ENCODE data around the gene ARID3B. TPM values are rescaled to one million over a fixed set of nuclear protein-coding genes. Genes with fewer than 3 reads are reported as not detected.
"Not testable (repeated sequence)": the region's sequence is repeated elsewhere in the genome, so short reads cannot be mapped to it uniquely, and the experiment has no call there.

The ARID3B gene
- total RNA-seq, 1 donor from 2014 or later, result 3.1 TPM

- DNase-seq (ENCODE audit: low read depth), result no peak
These were observed 80.5 kb downstream of the ARID3B start for GRCh38 chr15:74621546-74621920.

- no peak for DNase-seq (ENCODE audit: low read depth)
These were observed 80.9 kb downstream of the ARID3B start for GRCh38 chr15:74621936-74622335.

DNA sequence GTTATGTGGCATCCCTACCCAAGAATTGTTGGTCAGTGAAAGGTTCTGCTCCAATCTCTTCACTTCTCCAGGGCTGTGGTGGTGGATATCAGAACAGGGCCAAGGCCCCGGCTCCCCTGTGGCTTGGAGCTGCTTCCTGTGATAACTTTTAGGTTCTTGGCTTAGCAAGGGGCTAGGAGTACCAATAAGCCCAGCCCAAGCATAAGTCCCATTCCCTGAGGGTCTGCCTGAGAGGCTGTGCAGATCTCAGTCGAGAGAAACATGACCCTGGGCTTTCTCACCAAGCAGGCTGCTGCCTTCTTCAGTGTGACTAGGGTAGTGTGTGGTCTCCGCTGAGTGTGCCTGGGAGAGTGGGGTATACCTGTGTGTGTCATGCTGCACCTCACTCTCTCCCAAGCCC, 81.7 kb downstream of the ARID3B start:
- no peak for DNase-seq (ENCODE audit: low read depth)

- no peak for DNase-seq (ENCODE audit: low read depth)
These were observed 83.1 kb downstream of the ARID3B start for GRCh38 chr15:74624020-74624602.

DNA sequence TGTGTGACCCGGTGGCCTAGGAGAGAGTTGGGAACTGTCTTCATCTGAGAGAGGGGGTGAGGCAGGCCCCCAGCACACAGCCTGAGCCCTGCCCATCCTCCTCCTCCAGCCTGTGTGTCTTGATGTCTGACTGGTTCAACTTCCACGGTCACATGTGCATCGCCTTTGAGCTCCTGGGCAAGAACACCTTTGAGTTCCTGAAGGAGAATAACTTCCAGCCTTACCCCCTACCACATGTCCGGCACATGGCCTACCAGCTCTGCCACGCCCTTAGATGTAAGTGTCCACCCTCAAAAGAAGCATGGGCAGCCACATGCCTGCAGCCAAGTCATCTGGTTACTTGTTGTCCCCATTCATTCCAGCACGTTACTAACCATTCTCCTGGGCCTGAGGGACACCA, 84.7 kb downstream of the ARID3B start:
- DNase-seq (ENCODE audit: low read depth), result no peak

- DNase-seq (ENCODE audit: low read depth), result no peak
These were observed 85.3 kb downstream of the ARID3B start for GRCh38 chr15:74626336-74626735.

DNA sequence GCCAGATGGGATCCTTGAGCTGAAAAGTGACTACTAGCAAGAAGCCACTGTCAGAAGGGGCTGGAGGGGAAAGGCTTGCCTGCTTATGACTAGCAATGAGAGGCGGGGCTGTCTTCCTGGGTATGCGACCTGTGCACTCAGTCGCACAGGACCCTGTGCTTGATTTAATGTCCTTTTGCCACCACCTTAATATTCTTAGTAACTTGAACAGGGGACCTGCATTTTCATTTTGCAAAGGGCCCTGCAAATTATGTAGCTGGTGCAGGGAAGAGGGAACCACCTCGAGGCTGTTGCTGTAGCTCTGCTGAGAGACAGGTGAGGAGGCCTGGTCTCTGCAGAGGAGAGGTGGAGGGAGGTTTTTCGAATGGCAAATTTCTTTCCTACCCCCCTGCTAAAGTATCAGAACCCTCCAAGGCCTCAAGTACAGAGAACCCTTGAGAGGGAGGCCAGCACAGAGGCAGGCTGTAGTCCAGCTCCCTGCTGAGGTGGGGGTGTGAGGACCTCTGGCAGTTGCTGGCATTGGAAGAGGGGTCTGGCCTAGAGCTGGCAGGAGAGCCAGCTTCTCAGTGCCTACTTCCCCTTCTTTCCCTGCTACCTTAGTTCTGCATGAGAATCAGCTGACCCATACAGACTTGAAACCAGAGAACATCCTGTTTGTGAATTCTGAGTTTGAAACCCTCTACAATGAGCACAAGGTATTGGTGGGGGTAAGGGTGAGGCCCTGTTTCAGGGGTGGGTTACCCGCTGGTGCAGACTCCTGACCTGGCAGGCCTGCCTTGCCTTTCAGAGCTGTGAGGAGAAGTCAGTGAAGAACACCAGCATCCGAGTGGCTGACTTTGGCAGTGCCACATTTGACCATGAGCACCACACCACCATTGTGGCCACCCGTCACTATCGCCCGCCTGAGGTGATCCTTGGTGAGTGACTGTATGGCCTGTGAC, 86.0 kb downstream of the ARID3B start:
- DNase-seq (ENCODE audit: low read depth), result no peak

DNA sequence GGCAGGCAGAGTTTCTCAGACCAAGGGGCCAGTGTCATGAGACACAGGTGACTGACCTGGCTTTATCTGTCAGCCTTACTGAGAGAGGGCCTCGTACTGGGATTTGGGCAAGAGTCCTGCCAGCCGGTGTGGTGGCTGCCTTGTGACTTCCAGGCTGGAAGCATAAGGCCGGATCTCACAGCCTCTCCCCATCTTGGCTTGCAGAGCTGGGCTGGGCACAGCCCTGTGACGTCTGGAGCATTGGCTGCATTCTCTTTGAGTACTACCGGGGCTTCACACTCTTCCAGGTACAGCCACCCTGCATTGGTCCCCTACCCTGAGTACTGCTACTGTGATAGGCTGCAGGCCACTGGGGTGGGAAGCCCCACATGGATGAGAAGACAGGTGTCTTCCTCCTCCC, 86.7 kb downstream of the ARID3B start:
- DNase-seq (ENCODE audit: low read depth), result no peak

DNA sequence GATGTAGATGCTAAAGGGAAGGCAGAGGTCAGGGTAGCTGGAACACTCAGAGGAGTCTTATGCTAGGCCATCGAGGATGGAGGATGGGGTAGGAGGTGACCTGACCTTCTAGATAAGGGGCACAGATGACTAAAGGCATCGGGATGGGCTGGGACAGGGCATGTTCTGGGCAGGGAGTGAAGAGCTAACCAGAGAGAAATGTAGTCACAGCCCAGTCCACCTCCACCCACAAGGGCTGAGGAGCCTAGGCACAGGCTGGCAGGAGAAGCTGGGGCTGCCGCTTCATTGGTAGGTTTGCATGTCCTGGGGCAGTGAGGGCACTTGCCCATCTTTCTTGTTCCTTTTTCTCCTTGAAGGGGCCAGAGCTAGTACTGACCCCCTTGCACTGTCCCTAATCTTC, 87.2 kb downstream of the ARID3B start:
- no peak for DNase-seq (ENCODE audit: low read depth)

DNA sequence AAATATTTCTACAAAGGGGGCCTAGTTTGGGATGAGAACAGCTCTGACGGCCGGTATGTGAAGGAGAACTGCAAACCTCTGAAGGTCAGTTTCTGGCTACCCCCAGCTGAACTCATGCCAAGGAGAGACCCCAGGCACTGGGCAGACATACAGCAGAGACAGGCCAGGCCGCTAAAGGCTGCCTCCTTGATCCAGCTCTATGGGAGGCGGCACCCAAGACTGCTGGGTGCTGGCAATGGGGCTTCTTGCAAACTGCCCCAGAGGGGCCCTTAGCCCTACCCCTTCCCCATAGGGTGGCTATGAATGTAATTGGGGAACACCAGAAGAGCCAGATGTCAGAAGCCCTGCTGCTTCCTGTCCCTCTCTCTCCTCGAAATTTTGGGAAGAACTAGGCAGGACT, 87.9 kb downstream of the ARID3B start:
- no peak for DNase-seq (ENCODE audit: low read depth)

DNA sequence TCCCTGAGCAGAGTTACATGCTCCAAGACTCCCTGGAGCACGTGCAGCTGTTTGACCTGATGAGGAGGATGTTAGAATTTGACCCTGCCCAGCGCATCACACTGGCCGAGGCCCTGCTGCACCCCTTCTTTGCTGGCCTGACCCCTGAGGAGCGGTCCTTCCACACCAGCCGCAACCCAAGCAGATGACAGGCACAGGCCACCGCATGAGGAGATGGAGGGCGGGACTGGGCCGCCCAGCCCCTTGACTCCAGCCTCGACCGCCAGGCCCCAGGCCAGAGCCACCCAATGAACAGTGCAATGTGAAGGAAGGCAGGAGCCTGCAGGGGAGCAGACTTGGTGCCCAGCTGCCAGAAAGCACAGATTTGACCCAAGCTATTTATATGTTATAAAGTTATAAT, 88.7 kb downstream of the ARID3B start:
- not testable (repeated sequence) for DNase-seq (ENCODE audit: low read depth)

GRCh38 chr15:74630284-74631086, 89.5 kb downstream of the ARID3B start:
- DNase-seq (ENCODE audit: low read depth), result no peak

- DNase-seq (ENCODE audit: low read depth), result no peak
These were observed 90.0 kb downstream of the ARID3B start for GRCh38 chr15:74631087-74631385.

DNA sequence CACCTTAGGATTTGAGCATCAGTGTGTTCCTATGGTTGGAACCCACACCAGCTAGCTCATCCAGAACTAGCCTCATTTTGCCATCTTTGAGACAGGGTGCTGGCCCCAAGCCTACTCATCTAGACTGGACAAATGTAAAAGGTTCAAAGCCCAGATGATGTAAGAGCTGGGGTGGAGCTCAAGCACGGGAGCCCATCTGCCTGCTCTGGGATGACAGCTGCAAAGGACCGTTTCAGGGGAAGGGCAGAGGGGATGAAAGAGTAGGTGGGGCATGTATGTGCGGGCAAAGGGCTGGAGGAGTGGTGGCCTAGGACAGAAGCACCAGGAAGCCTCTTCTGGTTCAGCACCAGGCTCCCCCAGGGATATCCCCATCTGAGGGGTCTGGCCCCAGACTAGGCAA, 90.4 kb downstream of the ARID3B start:
- no peak for DNase-seq (ENCODE audit: low read depth)

DNA sequence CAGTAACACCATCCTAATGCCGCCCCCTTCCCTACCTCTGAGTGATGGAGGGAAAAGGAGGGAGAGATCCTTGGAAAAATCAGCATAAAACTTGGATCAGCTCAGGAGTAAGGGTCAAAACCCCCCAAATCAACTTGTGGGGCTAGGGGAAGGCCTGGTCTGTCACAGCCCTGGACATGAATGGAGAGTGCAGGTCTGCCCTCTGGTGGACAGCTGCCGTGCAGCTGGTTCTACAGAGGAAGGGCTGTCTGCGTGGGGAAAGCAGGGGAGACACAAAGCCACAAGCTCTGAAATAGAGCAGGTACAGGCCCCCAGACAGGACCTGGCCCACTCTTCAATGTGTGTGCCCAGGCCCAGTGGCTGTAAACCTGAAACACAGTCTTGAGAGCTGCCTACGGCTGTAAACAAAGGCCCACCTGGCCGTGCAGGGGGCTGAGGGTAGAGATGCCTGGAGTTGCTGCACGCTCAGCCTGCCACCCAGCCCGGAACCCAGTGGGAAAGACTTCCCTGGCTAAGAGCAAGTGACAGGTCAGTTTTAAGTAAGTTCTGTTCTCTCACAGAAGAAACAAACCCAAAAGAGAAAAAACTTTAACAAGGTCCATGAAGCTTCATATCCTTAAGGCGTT, 91.0 kb downstream of the ARID3B start:
- DNase-seq (ENCODE audit: low read depth), result peak; percentile 25

- no peak for DNase-seq (ENCODE audit: low read depth)
These were observed 91.6 kb downstream of the ARID3B start for GRCh38 chr15:74632601-74633000.

GRCh38 chr15:74633781-74634180, 92.8 kb downstream of the ARID3B start:
- DNase-seq (ENCODE audit: low read depth), result no peak

GRCh38 chr15:74635228-74635627, 94.2 kb downstream of the ARID3B start:
- DNase-seq (ENCODE audit: low read depth), result peak; percentile 40

DNA sequence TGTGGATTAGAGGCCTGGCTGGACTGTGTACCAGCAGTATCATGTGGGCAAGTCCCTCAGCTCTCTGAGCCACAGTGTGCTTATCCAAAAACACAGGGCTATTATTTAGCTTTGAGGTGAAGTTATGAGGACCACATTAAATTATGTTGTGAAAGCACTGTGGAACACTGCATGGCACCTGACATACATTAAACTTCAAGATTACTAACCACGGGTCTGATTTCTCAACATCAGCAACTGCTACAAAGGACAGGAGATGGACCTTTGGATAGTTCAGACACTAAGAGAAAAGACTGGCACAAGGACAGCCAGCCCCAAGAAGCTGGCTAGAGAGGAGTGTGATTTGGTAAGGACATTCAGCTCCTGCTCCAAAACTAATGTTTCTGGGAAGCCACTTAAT, 96.0 kb downstream of the ARID3B start:
- no peak for DNase-seq (ENCODE audit: low read depth)

- no peak for DNase-seq (ENCODE audit: low read depth)
These were observed 100.1 kb downstream of the ARID3B start for GRCh38 chr15:74641151-74641550.

- peak; percentile 31 for DNase-seq (ENCODE audit: low read depth)
These were observed 101.3 kb downstream of the ARID3B start for GRCh38 chr15:74642348-74642733.

All from renal cortical epithelial cell (primary cell).